Measurements from ENCODE around the gene AMN1. TPM values are rescaled to one million over a fixed set of nuclear protein-coding genes. Genes with fewer than 3 reads are reported as not detected.
"Not testable (repeated sequence)": the region's sequence is repeated elsewhere in the genome, so short reads cannot be mapped to it uniquely, and the experiment has no call there.

Gene AMN1
- 9.7 TPM for total RNA-seq
- long read RNA-seq, transcript AMN1-201 (7 exons, 2,110 nt) = major isoform, 9 of 12 reads
- long read RNA-seq, partial matches to known transcripts = 0 of 12 reads
- long read RNA-seq, other reads (novel, unspliced or antisense) = 3 of 12 reads

DNA sequence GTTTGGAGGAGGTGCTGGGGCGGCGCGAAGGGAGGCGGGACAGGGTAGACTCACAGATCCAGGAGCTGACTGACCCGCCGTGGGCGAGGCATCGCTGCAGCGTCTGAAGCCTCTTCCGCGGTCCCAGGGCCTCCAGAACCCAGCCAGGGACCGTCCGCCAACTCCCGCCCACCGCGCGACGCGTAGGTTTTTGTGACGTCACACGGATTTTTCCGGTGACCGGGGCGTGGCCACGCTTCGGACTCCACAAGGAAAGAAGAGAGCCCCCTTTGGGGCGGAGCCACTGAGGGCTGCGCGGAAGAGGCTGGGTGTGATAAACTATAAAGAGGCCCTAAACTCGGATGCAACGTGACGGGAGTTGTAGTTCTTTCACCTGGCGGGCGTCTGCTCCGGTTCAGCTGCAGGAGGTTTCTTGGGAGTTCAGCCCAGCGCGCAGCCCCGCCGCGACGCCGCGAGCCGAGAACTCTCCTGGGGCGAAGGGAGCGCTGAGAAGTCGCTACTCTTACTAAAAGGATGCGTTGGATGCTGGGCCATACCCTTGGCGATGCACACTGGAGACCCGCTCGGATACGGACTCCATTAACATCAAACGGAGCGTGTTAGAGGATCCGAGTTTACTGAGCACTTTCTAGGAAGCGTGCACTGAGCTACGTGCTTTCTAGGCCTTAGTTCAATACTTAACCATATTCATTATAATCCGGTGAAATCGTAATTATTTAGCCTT, at the start of gene AMN1:
TSS of gene AMN1 (minus strand) at position 105 of the 724 bp plus-strand sequence. CDS start at position 92, 13 bp downstream.
- peak; percentile 97 for ATAC-seq (ENCODE audit: poor library complexity)
- intact Hi-C loops (cut with DNase I) = loop anchor here (10.0 kb wide), 1 partner anchor 236 kb away; no protein-coding TSS in a partner anchor
- DNase-seq = peak; percentile 100

DNA sequence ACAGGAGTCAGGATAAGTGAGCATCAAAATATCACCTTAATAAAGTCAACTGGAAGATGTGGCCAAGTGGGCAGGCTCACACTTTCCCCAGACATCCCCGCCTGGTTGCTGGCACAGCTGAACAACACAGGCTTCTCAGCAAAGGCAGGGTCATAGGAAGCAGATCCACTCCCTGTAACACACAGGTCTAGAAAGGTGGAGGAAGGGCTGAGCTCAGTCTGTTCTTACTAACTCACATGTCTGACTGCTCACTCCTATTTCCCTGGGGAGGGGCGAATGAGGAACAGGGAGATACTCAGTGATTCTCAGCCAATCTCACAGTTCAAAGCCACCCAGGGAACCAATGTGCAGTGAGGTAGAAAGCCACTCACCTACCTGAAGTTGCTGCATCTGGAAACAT, 45.0 kb upstream of the AMN1 start:
- no peak for ATAC-seq (ENCODE audit: poor library complexity)
- DNase-seq = no peak
- intact Hi-C loops (cut with DNase I) = no loop called here

DNA sequence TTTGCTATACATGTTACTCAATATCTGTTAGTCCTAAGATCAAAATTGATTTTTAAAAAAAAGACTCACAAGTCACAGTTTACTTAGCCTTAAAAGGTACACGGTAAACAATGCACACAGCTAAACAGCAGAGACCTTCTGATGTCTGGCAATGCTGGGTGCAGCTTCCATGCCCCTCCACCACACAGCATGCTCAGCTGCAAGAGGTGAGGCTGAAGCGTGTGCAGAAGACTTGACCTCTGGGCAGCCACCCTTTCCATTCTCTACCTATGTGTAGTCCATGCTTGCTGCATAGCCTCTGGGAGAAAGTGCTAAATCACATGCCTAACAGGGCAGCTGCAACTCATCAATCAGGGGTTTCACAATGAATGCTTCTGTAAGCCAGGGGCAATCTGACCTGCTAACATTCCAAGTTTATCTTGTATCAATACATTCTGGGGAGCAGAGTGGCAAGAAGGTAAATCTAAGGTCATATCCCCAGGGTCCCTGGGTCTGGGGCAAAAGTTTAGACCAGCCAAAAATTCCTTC, 44.5 kb upstream of the AMN1 start:
- intact Hi-C loops (cut with DNase I) = no loop called here
- ATAC-seq (ENCODE audit: poor library complexity) = no peak
- no peak for DNase-seq

DNA sequence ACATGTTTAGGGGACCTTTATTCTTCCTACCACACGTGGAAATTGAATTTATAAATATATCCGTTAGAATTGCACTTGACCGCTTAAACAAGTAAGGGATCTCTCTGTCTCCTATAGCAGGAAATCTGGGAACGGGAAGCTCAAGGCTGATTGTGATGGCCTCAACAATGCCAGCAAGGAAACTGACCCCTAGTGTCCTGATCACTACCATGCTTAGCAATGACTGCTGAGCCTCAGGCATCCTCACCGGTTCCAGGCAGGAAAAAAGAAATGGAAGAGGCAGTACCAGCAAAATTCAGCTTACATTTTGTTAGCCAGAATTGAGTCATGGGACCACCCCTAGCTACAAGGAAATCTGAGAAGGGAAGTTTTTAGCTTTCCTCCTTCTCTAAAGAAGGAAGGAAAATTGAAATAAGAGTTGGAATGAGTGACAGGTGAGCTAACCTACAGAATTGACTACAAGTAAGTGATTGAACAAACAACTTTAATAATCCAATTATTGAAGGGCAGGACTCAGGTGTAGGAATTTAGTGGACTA, 43.9 kb upstream of the AMN1 start:
- ATAC-seq (ENCODE audit: poor library complexity) (no peak), DNase-seq (no peak)
- intact Hi-C loops (cut with DNase I) = no loop called here

DNA sequence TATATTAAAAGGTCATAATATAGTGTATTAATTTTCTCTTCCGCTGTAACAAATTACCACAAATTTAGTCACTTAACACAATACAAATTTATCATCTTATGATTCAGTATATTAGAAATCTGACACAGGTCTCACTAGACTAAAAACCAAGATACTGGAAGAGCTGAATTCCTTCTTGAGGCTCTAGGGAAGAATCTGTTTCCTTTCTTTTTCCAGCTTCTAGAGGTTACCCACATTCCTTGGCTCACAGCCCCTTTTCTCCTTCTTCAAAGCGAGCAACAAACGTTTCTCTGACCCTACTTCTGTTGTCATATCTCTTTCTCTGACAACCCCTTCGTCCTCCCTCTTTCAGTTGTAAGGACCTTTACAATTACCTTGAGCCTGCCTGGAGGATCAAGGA, 43.4 kb upstream of the AMN1 start:
- ATAC-seq (ENCODE audit: poor library complexity) (no peak), DNase-seq (no peak)
- intact Hi-C loops (cut with DNase I) = no loop called here

DNA sequence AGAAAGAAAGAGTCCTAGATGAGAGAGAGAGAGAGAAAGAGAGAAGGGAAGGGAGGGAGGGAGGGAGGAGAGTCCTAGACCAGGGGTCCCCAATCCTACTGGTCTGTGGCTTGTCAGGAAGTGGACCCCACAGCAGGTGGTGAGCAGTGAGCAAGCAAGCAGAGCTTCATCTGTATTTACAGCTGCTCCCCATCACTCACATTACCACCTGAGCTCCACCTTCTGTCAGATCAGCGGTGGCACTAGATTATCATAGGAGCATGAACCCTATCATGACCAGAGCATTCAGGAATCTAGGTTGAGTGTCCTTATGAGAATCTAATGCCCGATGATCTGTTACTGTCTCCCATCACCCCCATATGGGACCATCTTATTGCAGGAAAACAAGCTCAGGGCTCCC, 39.2 kb upstream of the AMN1 start:
- ATAC-seq (ENCODE audit: poor library complexity) (no peak), DNase-seq (no peak)
- intact Hi-C loops (cut with DNase I) = no loop called here

DNA sequence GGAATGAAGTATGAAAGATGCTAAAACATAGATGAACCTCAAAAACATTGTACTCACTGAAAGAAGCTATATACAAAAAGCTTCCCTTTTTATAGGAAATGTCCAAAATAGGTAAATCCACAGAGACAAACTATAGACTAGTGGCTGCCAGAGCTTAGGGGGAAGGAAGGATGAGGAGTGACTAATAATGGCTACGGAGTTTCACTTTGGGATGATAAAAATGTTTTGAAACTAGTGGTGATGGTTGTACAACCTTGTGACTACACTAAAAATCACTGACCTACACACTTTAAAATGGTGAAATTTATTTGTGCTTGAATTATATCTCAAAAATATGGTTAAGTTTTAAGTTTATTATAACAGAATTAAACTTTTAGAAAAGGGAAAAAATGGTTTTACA, 37.1 kb upstream of the AMN1 start:
- intact Hi-C loops (cut with DNase I) = no loop called here
- ATAC-seq (ENCODE audit: poor library complexity) (no peak), DNase-seq (no peak)

DNA sequence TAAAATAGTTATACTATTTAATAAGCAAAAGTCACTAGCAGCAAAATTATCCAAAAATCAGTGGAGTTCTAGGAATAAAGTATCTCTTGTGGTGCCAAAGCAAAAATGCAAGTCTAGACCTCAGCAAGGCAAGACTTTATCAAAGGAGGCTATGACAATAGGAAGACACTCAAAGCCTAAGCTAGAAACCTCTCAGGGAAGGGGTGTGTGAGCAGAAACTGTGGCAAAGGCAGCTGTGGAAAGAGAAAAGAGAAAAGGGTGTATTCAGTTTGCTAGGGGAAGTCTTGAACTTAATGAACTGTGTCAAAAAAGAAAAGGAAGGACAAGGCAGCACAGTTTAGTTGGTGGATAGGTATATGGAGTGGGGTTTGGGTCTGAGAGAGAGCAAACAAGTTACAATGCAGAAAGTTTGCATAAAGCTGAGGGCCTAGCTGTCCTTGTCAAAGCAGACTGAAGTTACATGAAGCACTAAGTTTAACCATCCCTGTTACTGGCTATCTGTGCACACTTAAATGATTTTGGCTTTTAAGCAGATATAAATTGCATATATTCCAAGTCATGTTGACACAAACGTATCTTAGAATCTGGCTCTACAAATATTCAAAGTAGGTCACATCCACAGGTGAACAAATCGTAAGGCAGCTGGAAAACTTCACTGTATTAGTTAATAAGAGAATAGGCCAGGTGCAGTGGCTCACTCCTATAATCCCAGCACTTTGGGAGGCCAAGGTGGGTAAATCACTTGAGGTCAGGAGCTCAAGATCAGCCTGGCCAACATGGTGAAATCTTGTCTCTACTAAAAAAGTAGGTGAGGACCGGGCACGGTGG, 31.0 kb upstream of the AMN1 start:
- ATAC-seq (ENCODE audit: poor library complexity) = no peak
- DNase-seq = no peak
- intact Hi-C loops (cut with DNase I) = no loop called here

DNA sequence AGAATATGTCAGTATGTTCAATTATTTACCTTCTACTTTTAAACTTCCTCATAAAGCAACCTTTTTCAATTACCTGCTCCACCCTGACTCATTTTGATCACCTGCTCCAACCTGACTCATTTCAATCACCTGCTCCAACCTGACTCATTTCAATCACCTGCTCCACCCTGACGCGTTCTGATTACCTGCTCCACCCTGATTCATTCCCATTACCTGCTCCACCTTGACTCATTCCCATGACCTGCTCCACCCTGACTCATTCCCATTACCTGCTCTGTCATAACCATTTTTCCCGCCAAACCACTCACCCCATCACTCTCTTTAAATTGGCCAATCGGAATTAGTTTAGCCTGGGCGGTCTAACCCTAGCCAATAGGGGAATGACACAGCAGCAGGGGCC, 29.5 kb upstream of the AMN1 start:
- intact Hi-C loops (cut with DNase I); DNase-seq; ATAC-seq (ENCODE audit: poor library complexity): not testable (repeated sequence)

DNA sequence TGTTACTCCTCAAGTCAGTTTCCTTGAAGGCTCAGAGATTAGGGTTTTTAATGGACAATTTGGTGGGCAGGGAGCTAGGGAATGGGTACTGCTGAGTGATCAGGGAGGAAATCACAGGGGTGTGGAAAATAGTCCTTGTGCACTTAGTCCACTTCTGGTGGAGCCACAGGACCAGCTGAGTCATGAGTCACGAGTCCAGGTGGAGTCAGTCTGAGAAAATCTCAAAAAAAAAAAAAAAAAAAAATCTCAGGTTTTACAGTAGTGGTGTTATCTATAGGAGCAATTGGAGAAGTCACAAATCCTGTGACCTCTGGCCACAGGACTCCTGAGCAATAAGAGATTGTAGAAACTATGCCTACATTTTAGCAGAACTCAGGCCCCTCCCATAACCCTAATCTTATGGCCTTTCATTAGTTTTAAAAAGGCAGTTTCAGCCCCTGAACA, 28.2 kb upstream of the AMN1 start:
- DNase-seq (no peak), ATAC-seq (ENCODE audit: poor library complexity) (no peak)
- intact Hi-C loops (cut with DNase I) = no loop called here

DNA sequence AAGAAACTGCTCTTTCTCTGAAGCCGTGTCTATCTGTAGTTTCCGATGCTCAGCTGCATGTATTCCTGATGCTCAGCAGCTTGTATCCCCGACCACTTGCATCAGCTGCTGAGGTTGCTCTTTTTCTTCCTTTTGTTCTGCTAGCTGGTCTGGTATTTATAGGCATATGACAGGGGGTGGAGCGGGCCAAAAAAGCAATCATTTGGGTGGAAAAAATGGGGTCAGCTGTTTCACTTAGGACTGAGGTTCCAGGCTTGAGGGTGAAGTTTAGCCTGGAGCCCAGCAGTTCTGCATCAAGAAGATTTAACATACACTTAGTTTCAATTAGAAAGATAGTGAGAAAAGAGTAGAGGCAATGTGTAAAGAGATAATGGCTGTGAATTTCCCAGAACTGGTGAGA, 23.6 kb upstream of the AMN1 start:
- intact Hi-C loops (cut with DNase I) = no loop called here
- DNase-seq = no peak
- ATAC-seq (ENCODE audit: poor library complexity) = peak; percentile 52

DNA sequence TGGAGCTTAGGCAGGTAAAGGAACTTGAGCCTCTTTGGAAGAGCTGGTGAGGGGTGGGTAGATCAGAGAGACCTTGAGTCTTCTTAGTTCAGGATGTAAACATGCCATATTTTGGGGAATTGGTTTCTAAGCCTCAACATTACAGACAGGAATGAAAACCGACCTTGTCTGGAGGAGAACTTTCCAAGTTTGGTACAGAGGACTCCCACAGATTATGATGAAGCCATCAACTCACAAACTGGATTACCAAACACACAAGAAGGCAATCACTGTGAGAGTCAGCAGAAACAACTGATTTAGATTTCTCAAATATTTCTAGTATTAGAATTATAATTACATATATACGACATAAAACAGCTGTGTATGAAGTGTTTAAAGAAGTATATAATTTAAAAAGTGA, 22.3 kb upstream of the AMN1 start:
- DNase-seq (no peak), ATAC-seq (ENCODE audit: poor library complexity) (no peak)
- intact Hi-C loops (cut with DNase I) = no loop called here

DNA sequence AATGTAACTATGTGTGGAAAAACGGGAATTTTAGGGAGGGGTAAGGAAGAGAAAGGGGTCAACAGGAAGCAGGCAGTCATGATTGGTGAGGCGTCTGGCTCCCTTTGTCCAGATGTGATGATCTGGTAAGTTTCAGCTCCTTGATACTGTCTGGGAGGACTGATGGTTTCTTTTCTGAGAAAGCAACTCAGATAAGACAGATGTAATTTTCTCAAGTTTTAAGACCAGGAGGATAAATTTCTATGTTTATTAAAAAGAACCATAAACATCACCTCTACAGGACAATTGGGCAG, 21.9 kb upstream of the AMN1 start:
- intact Hi-C loops (cut with DNase I) = no loop called here
- DNase-seq (no peak), ATAC-seq (ENCODE audit: poor library complexity) (no peak)

DNA sequence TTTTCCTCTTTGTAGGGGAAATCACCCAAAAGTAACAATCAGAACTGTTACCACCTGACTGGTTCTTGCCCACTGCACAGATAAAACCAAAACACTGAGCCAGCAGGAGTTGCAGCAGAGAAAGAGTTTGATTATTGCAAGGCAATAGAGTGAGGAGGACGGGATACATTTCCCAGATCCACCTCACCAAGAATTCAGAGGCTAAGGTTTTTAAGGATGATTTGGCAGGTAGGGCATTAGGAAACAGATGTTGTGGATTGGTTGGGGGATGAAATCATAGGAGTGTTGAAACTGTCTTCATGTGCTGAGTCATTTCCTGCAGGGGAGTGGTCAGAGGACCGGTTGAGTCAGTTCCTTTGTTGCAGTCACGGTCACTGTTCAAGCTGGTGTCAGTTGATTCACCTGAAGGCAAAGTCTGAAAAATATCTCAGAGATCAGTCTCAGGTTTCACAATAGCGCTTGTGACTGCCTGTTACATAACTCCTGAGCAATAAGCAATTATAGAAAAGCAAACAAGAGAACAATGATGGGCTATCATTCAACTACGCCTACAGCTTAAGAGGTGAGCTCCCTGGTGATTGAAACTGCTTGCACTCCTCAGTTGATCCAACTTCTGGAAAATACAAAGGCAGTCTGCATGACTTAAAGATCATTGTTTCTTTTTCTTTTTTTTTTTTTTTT, 20.3 kb upstream of the AMN1 start:
- ATAC-seq (ENCODE audit: poor library complexity) (peak; percentile 74), DNase-seq (no peak)
- intact Hi-C loops (cut with DNase I) = no loop called here

DNA sequence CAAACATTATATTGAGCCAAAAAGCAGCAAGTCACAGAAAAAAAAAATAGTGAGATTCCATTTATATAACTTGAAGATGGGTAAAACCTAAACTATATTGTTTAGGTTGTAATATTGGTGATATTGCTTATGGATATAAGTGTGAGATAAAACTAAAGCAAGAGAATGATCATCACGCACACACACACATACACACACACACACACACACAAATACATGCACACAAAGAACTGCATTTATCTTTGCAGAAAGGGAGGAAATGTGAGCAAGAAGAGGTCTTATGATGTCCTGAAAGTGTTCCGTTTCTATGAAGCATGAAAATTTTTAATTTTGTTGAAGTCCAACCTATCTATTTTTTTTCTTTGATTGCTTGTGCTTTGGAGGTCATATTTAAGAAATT, 16.4 kb upstream of the AMN1 start:
- no peak for DNase-seq
- intact Hi-C loops (cut with DNase I) = no loop called here
- ATAC-seq (ENCODE audit: poor library complexity) = no peak

DNA sequence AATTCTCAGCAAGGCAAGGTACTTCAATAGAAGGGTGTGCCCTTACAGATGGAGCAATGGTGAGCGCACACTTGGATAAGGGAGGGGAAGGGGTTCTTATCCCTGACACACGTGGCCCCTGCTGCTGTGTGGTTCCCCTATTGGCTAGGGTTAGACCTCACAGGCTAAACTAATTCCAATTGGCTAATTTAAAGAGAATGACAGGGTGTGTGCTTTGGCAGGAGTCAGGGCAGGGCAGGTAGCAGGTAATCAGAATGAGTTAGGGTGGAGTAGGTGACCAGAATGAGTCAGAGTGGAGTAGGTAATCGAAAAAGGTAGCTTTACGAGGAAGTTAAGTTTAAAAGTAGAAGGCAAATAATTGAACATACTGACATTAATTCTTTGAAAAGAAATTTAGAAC, 15.5 kb upstream of the AMN1 start:
- intact Hi-C loops (cut with DNase I); ATAC-seq (ENCODE audit: poor library complexity); DNase-seq: not testable (repeated sequence)

DNA sequence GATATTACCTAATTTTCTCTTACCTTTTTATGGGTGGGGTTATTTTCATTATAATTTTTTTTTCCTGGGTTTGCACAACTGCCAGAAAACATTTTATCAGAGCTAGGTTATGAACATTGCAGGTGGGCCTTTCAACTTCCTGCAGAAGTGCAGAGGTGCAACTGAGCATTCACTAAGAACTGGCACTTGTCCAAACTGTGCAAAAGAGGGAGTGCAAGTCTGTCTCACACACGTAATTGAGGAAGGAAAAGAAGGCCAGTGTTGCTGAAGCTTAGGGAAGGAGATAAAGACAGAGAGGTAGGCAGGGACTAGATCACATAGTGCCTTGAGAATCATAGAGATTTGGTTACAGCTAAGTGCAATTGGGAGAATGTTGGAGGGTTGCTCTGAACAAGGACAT, 14.1 kb upstream of the AMN1 start:
- ATAC-seq (ENCODE audit: poor library complexity) (no peak), DNase-seq (no peak)
- intact Hi-C loops (cut with DNase I) = no loop called here

DNA sequence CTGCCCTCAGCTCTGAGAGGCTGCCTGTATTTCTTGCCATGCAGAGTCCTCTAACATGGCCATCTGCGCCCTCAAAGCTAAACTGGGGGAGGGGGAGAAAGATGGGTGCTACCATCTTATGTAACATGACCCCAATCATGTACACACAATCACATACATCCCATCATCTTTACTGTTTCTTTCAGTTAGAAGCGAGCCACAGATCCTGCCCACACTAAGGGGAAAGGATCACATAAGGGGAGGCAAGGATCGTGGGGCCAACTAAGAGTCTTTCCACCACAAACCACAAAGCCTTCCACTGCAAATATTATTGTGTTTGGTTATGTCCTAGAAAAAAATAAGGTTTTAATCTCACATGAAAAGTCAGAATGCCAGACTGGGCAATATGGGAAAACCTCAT, 11.8 kb upstream of the AMN1 start:
- no peak for DNase-seq
- no peak for ATAC-seq (ENCODE audit: poor library complexity)
- intact Hi-C loops (cut with DNase I) = no loop called here

DNA sequence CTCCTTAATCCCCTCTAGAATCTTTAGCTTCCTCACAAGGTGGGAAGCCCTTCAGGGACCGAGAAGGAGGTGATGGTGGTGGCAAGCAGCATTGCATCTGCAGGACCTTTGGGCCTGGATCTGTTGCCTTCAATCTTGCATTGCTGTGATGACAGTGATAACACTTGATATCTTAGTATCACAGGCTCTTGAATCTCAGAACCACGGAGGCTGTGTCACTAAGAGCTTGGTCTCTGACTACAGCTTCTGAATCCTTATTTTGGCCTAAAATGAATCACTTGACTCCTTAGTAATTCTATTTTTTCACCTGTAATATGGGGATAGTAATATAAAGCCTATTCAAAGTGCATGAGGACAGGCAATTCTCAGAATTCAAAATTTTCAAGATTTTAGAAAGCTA, 8.9 kb upstream of the AMN1 start:
- intact Hi-C loops (cut with DNase I) = no loop called here
- no peak for DNase-seq
- no peak for ATAC-seq (ENCODE audit: poor library complexity)
